Nephron progenitor cell (in vitro differentiated cells): ENCODE data around the gene DNAH8.

ENCODE experiments used
- DNase-seq: peaks from one replicate; pipeline ENCODE4 v3.0.0; 2021
- H3K27ac Mint-ChIP-seq: 2 replicates; pipeline ENCODE4 v1.8.0; 2021; ENCODE audit warnings: mild to moderate bottlenecking, moderate library complexity, mixed read lengths
- H3K27me3 Mint-ChIP-seq: 2 replicates; pipeline ENCODE4 v1.8.0; 2021; ENCODE audit warnings: mild to moderate bottlenecking, low read depth, mixed read lengths; ENCODE audit not compliant: poor library complexity
- H3K36me3 Mint-ChIP-seq: 2 replicates; pipeline ENCODE4 v1.8.0; 2021; ENCODE audit warnings: low read depth, mixed read lengths
- H3K4me1 Mint-ChIP-seq: 2 replicates; pipeline ENCODE4 v1.8.0; 2021; ENCODE audit warnings: mixed read lengths
- H3K4me3 Mint-ChIP-seq: 2 replicates; pipeline ENCODE4 v1.8.0; 2021; ENCODE audit warnings: mild to moderate bottlenecking, moderate library complexity, mixed read lengths
- H3K9me3 Mint-ChIP-seq: 2 replicates; pipeline ENCODE4 v1.8.0; 2021; ENCODE audit warnings: mild to moderate bottlenecking, moderate library complexity, mixed read lengths
- TF ChIP-seq, protein P1 (sequence below): fragments of 200-600 bp; sonication (generic); IDR thresholded peaks from 2 replicates; pipeline ENCODE4 v1.5.0; 2021; ENCODE audit warnings: antibody characterized with exemption

DNAH8 gene

GRCh38 chr6:38687043-38687353, 28.1 kb upstream of the DNAH8 start:
- TF ChIP-seq, protein P1, sequence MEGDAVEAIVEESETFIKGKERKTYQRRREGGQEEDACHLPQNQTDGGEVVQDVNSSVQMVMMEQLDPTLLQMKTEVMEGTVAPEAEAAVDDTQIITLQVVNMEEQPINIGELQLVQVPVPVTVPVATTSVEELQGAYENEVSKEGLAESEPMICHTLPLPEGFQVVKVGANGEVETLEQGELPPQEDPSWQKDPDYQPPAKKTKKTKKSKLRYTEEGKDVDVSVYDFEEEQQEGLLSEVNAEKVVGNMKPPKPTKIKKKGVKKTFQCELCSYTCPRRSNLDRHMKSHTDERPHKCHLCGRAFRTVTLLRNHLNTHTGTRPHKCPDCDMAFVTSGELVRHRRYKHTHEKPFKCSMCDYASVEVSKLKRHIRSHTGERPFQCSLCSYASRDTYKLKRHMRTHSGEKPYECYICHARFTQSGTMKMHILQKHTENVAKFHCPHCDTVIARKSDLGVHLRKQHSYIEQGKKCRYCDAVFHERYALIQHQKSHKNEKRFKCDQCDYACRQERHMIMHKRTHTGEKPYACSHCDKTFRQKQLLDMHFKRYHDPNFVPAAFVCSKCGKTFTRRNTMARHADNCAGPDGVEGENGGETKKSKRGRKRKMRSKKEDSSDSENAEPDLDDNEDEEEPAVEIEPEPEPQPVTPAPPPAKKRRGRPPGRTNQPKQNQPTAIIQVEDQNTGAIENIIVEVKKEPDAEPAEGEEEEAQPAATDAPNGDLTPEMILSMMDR, result no peak
- DNase-seq, result no peak
- H3K36me3 Mint-ChIP-seq, result peaks cover 57% of the 10 kb centered on the region
- no peaks in the 10 kb centered on the region for H3K27me3 Mint-ChIP-seq
- H3K27ac Mint-ChIP-seq, result no peak overlapping the region
- no peak overlapping the region for H3K4me3 Mint-ChIP-seq
- peaks cover 7% of the 10 kb centered on the region for H3K4me1 Mint-ChIP-seq
- H3K9me3 Mint-ChIP-seq, result peaks cover 3% of the 10 kb centered on the region

- H3K36me3 Mint-ChIP-seq, result peaks cover 57% of the 10 kb centered on the region
- H3K27ac Mint-ChIP-seq, result no peak overlapping the region
- H3K4me1 Mint-ChIP-seq, result peaks cover 7% of the 10 kb centered on the region
- no peak overlapping the region for H3K4me3 Mint-ChIP-seq
- no peak for DNase-seq
- H3K9me3 Mint-ChIP-seq, result peaks cover 7% of the 10 kb centered on the region
- H3K27me3 Mint-ChIP-seq, result no peaks in the 10 kb centered on the region
- TF ChIP-seq, protein P1, result no peak
These were observed 27.6 kb upstream of the DNAH8 start for GRCh38 chr6:38687549-38687948.

- Mint-ChIP-seq H3K27ac (no peak overlapping the region), H3K27me3 (no peaks in the 10 kb centered on the region)
- DNase-seq, result no peak
These were observed 26.5 kb upstream of the DNAH8 start for GRCh38 chr6:38688579-38689087.

GRCh38 chr6:38695227-38695900, 19.7 kb upstream of the DNAH8 start:
- H3K4me1 Mint-ChIP-seq, result no peaks in the 10 kb centered on the region
- TF ChIP-seq, protein P1, result no peak
- H3K4me3 Mint-ChIP-seq, result no peak overlapping the region
- no peaks in the 10 kb centered on the region for H3K27me3 Mint-ChIP-seq
- peaks cover 97% of the 10 kb centered on the region for H3K36me3 Mint-ChIP-seq
- peaks cover 82% of the 10 kb centered on the region for H3K9me3 Mint-ChIP-seq
- DNase-seq, result no peak
- no peak overlapping the region for H3K27ac Mint-ChIP-seq

More at GRCh38 chr6:38688579-38689087, 26.5 kb upstream of the DNAH8 start:
- H3K9me3 Mint-ChIP-seq, result peaks cover 18% of the 10 kb centered on the region
- TF ChIP-seq, protein P1, result no peak
- peaks cover 7% of the 10 kb centered on the region for H3K4me1 Mint-ChIP-seq
- H3K36me3 Mint-ChIP-seq, result peaks cover 57% of the 10 kb centered on the region
- no peak overlapping the region for H3K4me3 Mint-ChIP-seq

- TF ChIP-seq, protein P1, result no peak
- H3K36me3 Mint-ChIP-seq, result peaks cover 100% of the 10 kb centered on the region
- peaks cover 87% of the 10 kb centered on the region for H3K9me3 Mint-ChIP-seq
- H3K27me3 Mint-ChIP-seq, result no peaks in the 10 kb centered on the region
- no peaks in the 10 kb centered on the region for H3K4me1 Mint-ChIP-seq
- DNase-seq, result no peak
- no peak overlapping the region for H3K27ac Mint-ChIP-seq
- H3K4me3 Mint-ChIP-seq, result no peak overlapping the region
These were observed 19.2 kb upstream of the DNAH8 start for GRCh38 chr6:38695933-38696332.

GRCh38 chr6:38696345-38696744, 18.8 kb upstream of the DNAH8 start:
- TF ChIP-seq, protein P1, result no peak

More at GRCh38 chr6:38696345-38696744, 18.8 kb upstream of the DNAH8 start:
- H3K36me3 Mint-ChIP-seq, result peaks cover 100% of the 10 kb centered on the region
- H3K27me3 Mint-ChIP-seq, result no peaks in the 10 kb centered on the region
- H3K4me1 Mint-ChIP-seq, result no peaks in the 10 kb centered on the region
- DNase-seq, result no peak
- no peak overlapping the region for H3K27ac Mint-ChIP-seq
- H3K9me3 Mint-ChIP-seq, result peaks cover 91% of the 10 kb centered on the region
- no peak overlapping the region for H3K4me3 Mint-ChIP-seq
